Lower leg skin (tissue), 3 donors: ENCODE results near the gene CCDC150.

Experiments
- POLR2A ChIP-seq, 2 donors: fragments of 450-650 bp; IDR thresholded peaks; one replicate each; pipeline ENCODE4 v1.6.1; 2016 to 2017; ENCODE audit warnings: antibody characterized with exemption in 2 of 2, mild to moderate bottlenecking in 1 of 2, moderate library complexity in 1 of 2
- TF ChIP-seq, protein P1 (sequence below), 3 donors: fragments of 450-650 bp; IDR thresholded peaks; one replicate each; pipeline ENCODE4 v1.5.1; 2016; ENCODE audit warnings: antibody characterized with exemption in 3 of 3, mild to moderate bottlenecking in 3 of 3, moderate library complexity in 2 of 3

DNA sequence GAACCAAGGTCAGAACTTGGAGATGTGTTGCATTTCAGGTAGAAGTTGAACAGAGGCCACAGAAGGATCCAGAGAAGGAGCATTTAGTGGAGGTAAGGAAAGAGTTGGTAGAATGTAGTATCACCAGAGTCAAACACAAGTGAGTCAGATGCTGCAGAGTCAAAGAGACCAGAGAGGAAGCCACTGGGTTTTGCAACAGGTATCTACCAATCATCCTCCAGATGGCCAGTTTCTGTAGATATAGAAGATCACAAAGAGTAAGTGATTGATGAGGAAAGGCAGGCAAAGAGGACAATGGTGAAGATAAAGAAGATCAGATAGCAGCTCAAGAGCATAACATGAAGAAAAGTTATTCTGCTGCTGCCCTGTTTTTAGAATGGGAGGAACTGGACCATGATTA lies 84.1 kb downstream of the CCDC150 start:
- TF ChIP-seq, protein P1, sequence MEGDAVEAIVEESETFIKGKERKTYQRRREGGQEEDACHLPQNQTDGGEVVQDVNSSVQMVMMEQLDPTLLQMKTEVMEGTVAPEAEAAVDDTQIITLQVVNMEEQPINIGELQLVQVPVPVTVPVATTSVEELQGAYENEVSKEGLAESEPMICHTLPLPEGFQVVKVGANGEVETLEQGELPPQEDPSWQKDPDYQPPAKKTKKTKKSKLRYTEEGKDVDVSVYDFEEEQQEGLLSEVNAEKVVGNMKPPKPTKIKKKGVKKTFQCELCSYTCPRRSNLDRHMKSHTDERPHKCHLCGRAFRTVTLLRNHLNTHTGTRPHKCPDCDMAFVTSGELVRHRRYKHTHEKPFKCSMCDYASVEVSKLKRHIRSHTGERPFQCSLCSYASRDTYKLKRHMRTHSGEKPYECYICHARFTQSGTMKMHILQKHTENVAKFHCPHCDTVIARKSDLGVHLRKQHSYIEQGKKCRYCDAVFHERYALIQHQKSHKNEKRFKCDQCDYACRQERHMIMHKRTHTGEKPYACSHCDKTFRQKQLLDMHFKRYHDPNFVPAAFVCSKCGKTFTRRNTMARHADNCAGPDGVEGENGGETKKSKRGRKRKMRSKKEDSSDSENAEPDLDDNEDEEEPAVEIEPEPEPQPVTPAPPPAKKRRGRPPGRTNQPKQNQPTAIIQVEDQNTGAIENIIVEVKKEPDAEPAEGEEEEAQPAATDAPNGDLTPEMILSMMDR (IDR thresholded peaks at IDR 0.05), result no peak
- TF ChIP-seq POLR2A (IDR thresholded peaks at IDR 0.05), result no peak
